Panc1 (cell line): ENCODE measurements around the gene ESR2.

ENCODE experiments used
- POLR2AphosphoS5 ChIP-seq: IDR thresholded peaks from 2 replicates; pipeline ENCODE4 v1.6.1; 2012; ENCODE audit warnings: mild to moderate bottlenecking, low read depth, low read length, moderate library complexity
- TF ChIP-seq, protein P1 (sequence below): fragments of 450-650 bp; IDR thresholded peaks from 2 replicates; pipeline ENCODE4 v1.5.1; 2017; ENCODE audit warnings: mild to moderate bottlenecking

DNA sequence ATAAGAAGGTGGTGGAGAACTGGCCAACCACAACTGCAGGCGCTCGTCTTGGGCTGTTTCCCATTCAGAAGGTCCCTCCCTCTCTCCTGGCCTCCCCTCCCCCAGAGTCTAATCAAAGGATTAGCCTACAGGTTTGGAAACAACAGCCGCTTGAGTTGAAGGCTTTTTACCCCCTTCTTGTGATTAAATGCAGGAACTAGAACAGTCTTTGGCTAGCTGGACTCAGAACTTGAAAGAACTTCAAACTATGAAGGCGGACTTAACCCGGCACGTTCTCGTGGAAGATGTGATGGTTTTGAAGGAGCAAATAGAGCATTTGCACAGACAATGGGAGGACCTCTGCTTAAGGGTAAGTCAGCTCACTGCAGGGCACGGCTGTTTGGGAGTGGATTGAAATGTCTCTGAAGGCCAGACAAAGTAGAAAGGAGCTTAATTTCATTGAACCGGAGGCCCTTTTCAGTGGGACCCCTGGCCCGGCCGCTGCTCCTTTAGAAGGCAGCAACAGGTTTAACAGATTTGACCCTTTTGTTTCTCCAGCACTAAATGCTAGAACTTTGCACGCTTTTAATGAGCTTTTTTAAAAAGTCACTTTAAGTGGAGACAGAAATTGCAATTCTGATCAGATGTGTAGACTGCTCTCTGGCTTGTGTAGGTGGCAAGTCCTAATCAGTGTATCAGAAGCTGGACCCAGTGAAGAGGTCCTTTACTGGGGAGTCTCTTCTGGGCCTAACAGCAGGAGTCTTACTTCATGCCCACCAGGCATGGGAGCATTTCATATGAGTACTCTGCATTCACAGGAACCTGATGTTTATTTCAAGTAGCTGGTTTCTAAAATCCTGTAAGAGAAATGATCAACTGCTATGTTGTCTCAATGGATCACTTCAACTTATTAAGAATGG, 107.7 kb downstream of the ESR2 start:
- TF ChIP-seq, protein P1, sequence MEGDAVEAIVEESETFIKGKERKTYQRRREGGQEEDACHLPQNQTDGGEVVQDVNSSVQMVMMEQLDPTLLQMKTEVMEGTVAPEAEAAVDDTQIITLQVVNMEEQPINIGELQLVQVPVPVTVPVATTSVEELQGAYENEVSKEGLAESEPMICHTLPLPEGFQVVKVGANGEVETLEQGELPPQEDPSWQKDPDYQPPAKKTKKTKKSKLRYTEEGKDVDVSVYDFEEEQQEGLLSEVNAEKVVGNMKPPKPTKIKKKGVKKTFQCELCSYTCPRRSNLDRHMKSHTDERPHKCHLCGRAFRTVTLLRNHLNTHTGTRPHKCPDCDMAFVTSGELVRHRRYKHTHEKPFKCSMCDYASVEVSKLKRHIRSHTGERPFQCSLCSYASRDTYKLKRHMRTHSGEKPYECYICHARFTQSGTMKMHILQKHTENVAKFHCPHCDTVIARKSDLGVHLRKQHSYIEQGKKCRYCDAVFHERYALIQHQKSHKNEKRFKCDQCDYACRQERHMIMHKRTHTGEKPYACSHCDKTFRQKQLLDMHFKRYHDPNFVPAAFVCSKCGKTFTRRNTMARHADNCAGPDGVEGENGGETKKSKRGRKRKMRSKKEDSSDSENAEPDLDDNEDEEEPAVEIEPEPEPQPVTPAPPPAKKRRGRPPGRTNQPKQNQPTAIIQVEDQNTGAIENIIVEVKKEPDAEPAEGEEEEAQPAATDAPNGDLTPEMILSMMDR: no peak
- TF ChIP-seq POLR2AphosphoS5: no peak
